IMR-90 (cell line): ENCODE results near the gene XYLT2.

Source experiments
- CTCF ChIP-seq: conservative IDR thresholded peaks from 2 replicates; pipeline ENCODE4 v1.5.1; 2012; ENCODE audit warnings: mild to moderate bottlenecking, low read depth, low read length, improper control_type of control experiment
- POLR2A ChIP-seq: IDR thresholded peaks from 2 replicates; pipeline ENCODE4 v1.6.1; 2012; ENCODE audit warnings: mild to moderate bottlenecking, low read depth, low read length

GRCh38 chr17:50323060-50323459, 22.9 kb upstream of the XYLT2 start:
- TF ChIP-seq CTCF, result no peak
- no peak for TF ChIP-seq POLR2A
